SU-DHL-6 (cell line): ENCODE data around the gene EEPD1.

Source experiments
- CTCF ChIP-seq: fragments of 200-600 bp; sonication (generic); IDR thresholded peaks from one replicate; pipeline ENCODE4 v1.5.1; 2017; ENCODE audit warnings: antibody characterized with exemption, mild to moderate bottlenecking, low read length, moderate library complexity; ENCODE audit not compliant: insufficient read depth, poor library complexity, severe bottlenecking
- EZH2phosphoT487 ChIP-seq: fragments of 200-600 bp; sonication (generic), shearing (Covaris generic); conservative IDR thresholded peaks from 2 replicates; pipeline ENCODE4 v1.6.1; 2018; ENCODE audit warnings: mild to moderate bottlenecking, antibody characterized with exemption, low read length, moderate library complexity, mixed read lengths

- TF ChIP-seq EZH2phosphoT487: no peak
- TF ChIP-seq CTCF: no peak
Measured at GRCh38 chr7:36263095-36263484, 110.0 kb downstream of the EEPD1 start.
